HUES64 (cell line): ENCODE data around the gene ADAM30.
"Not testable (repeated sequence)": the region's sequence is repeated elsewhere in the genome, so short reads cannot be mapped to it uniquely, and the experiment has no call there.

Experiments
- H3K27ac ChIP-seq: 2 replicates; pipeline ENCODE4 v1.7.0; 2013; ENCODE audit warnings: low read depth, low read length, inconsistent platforms
- H3K27me3 ChIP-seq: 2 replicates; pipeline ENCODE4 v1.6.1; 2013; ENCODE audit warnings: mild to moderate bottlenecking, low read length; ENCODE audit not compliant: insufficient read depth
- H3K36me3 ChIP-seq: 2 replicates; pipeline ENCODE4 v1.6.1; 2013; ENCODE audit warnings: mild to moderate bottlenecking, low read length; ENCODE audit not compliant: insufficient read depth
- H3K4me1 ChIP-seq: 2 replicates; pipeline ENCODE4 v1.6.1; 2013; ENCODE audit warnings: mild to moderate bottlenecking, low read length, moderate library complexity; ENCODE audit not compliant: insufficient read depth
- H3K4me3 ChIP-seq: 2 replicates; pipeline ENCODE4 v1.5.1; 2013; ENCODE audit warnings: mild to moderate bottlenecking, low read length, moderate library complexity
- H3K9ac ChIP-seq: 2 replicates; pipeline ENCODE4 v1.6.1; 2013; ENCODE audit warnings: mild to moderate bottlenecking, low read depth, low read length
- H3K9me3 ChIP-seq: 2 replicates; pipeline ENCODE4 v1.6.1; 2013; ENCODE audit warnings: low read depth, low read length; ENCODE audit not compliant: insufficient read depth
- WGBS: fragments of 150-250, 120-280 bp; methylation state at CpG from one replicate; pipeline ENCODE4 v1.1.7; 2013; ENCODE audit warnings: missing lambda C conversion rate; 5-methylcytosine and 5-hydroxymethylcytosine counted together

The ADAM30 gene

DNA sequence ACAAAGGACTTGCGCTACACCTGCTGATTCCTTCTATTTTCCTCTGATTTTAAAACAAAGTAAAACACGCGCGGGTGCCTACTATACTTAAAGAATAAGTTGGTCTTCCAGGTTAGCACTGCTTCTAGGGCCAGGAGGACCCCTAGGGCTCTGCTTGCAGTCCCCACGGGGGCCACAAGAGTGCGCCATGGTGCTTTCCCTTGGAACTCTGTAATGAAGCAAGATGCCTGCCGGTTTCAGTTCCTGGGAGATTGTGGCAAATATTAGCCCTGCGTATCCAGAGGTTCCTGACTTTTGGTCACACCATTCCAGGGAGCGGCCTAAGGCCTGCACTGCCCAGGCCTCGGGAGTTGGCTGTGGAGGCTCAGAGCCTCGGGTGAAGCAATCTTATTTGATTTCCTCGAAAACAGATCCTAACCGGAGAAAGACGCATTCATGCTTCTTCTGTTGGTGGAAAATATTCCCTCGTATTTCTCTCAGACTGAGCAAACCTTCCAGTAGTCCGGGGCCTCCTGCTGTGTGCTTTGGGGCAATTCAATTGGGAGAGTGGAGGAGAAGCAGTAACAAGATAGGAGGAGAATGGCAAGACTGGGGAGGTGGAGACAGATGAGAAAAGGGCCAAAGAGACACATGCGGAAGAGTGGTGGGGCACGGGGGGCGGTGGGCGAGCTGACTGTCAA lies 25.3 kb downstream of the ADAM30 start:
- Histone ChIP-seq H3K4me3 (no peak overlapping the region), H3K27me3 (no peaks in the 10 kb centered on the region), H3K4me1 (no peaks in the 10 kb centered on the region), H3K9ac (no peak overlapping the region), H3K27ac (no peak overlapping the region), H3K36me3 (no peaks in the 10 kb centered on the region), H3K9me3 (no peaks in the 10 kb centered on the region)
- 58% methylated on average over 20 of the region's 20 CpGs for WGBS

DNA sequence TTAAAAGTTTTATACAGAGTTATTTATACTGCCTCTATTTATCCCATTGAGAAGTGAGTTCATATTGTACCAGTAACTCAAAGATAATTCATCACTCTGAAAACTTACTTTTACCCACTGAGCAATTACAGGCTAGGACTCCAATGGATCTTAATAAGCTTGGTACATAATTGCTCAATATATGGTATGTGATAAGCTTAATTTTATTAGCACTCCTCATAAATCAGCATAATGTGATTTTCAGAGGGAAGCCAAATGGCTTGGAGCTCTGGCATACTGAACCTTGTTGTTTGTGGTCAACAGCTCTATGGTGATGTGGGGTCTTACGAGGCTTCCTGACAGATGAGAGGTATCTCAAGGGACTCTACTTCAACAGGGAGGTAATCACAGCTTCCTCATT lies 26.3 kb downstream of the ADAM30 start:
- Histone ChIP-seq H3K27me3 (no peaks in the 10 kb centered on the region), H3K36me3 (no peaks in the 10 kb centered on the region), H3K4me3 (no peak overlapping the region)

DNA sequence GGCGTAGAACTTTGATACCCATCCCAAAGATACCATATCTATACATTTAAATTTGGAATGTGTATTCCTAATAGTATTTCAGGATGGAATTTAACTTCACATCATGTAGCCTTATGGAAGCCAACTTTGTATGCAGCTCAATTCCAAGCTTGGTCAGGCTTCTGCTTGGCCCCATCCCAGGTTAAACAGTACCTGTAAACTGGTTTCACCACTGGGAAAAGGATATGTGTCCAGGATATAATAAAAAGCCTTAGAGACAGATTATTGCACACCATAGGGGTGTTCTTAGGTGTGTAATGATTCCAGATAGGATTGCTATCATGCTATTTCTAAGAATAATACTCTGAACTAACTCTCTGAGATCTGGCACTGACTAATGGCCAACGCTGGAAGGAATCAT lies 28.1 kb downstream of the ADAM30 start:
- Histone ChIP-seq H3K9ac (no peak overlapping the region), H3K4me1 (no peaks in the 10 kb centered on the region), H3K27me3 (no peaks in the 10 kb centered on the region; the same call in 1 of the 2 replicates), H3K4me3 (no peak overlapping the region), H3K9me3 (no peaks in the 10 kb centered on the region), H3K27ac (no peak overlapping the region), H3K36me3 (no peaks in the 10 kb centered on the region)
- WGBS, result 85% methylated on average over 1 of the region's 2 CpGs

More for the DNA sequence above, 26.3 kb downstream of the ADAM30 start:
- Histone ChIP-seq H3K9me3 (no peaks in the 10 kb centered on the region), H3K4me1 (no peaks in the 10 kb centered on the region), H3K9ac (no peak overlapping the region), H3K27ac (no peak overlapping the region)
- 94% methylated on average over 1 of the region's 1 CpG for WGBS

DNA sequence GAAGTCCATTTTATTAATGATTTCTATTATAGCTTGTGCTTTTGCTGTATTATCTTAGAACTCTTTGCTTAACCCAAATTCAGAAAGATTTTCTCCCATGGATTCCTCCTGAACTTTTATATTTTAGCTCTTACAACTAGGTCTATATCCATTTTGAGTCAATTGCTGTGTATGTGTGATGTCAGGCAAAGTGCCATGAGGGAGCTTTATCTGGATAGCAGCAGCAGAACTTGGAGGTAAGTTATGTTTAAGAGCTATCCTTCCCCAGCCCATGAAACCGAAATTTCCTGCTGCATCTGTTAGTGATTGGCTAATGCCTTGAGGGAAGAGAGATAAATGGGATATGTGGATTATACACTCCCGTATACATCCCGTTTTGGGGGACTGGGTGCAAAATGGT lies 29.9 kb downstream of the ADAM30 start:
- 84% methylated on average over 3 of the region's 3 CpGs for WGBS
- no peaks in the 10 kb centered on the region for H3K36me3 ChIP-seq
- H3K4me3 ChIP-seq, result no peak overlapping the region
- no peak overlapping the region for H3K27ac ChIP-seq
- H3K9ac ChIP-seq, result no peak overlapping the region
- H3K9me3 ChIP-seq, result no peaks in the 10 kb centered on the region
- no peaks in the 10 kb centered on the region for H3K4me1 ChIP-seq
- H3K27me3 ChIP-seq, result no peaks in the 10 kb centered on the region; the same call in 1 of the 2 replicates

DNA sequence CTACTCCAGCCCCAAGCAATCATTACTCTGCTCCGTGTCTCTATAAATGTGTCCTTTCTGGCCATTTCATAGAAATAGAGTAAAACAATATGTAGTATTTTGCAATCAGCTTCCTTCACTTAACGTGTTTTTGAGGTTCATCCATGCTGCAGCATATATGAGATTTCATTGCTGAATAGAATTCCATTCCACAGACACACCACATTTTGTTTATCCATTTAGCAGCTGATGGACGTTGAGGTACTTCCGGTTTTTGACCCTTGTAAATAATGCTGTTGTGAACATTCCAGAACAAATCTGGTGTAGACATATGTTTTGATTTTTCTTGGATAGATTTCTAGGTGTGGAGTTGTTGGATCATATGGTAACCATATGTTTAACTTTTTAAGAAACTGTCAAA lies 30.7 kb downstream of the ADAM30 start:
- no peaks in the 10 kb centered on the region; the same call in 1 of the 2 replicates for H3K27me3 ChIP-seq
- no peaks in the 10 kb centered on the region for H3K9me3 ChIP-seq
- 88% methylated on average over 4 of the region's 4 CpGs for whole genome bisulfite sequencing
- no peak overlapping the region for H3K4me3 ChIP-seq
- H3K36me3 ChIP-seq, result no peaks in the 10 kb centered on the region
- H3K4me1 ChIP-seq, result no peaks in the 10 kb centered on the region
- H3K27ac ChIP-seq, result no peak overlapping the region
- H3K9ac ChIP-seq, result no peak overlapping the region

DNA sequence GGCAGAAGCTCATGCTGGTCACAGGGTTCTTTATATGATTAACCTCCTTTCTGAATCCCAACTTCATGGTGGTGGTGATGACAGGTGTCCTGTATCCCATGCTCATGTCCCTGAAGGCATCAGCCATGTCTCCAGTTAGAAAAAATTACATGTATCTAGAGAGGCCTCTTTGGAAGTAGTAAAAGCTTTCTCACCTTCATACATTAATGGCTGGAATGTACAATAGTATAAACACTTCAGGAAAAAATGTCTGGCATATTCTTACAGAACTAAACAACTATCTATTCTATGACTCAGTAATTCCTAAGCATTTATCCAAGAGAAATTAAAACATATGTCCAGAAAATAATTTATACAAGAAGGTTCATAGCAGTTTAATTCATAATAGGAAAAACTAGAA lies 34.0 kb downstream of the ADAM30 start:
- H3K4me3 ChIP-seq, result no peak overlapping the region
- H3K4me1 ChIP-seq, result no peaks in the 10 kb centered on the region
- no peaks in the 10 kb centered on the region for H3K36me3 ChIP-seq
- H3K27ac ChIP-seq, result no peak overlapping the region
- H3K9ac ChIP-seq, result no peak overlapping the region
- no peaks in the 10 kb centered on the region for H3K9me3 ChIP-seq
- H3K27me3 ChIP-seq, result no peaks in the 10 kb centered on the region; the same call in 1 of the 2 replicates

DNA sequence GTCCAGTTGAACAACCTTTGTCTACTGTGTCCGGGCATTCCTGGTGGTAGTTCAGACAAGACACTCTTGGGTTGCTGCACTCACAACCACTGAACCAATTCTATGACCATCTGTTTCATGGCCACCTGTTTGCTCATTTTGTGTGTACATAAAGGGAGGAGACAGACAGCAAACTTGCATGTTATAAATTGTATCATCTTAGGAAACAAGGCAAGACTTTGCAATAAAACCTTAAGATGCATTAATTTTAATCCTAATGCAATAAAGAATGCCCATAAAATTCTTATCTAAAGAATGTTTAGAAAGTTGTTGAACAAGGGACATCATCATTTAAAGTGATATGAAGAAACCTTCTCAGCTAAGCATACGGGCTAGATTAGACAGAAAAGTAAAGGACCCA lies 34.8 kb downstream of the ADAM30 start:
- WGBS, result 94% methylated on average over 2 of the region's 2 CpGs
- no peak overlapping the region for H3K27ac ChIP-seq
- H3K4me3 ChIP-seq, result no peak overlapping the region
- no peak overlapping the region for H3K9ac ChIP-seq
- H3K4me1 ChIP-seq, result no peaks in the 10 kb centered on the region
- H3K9me3 ChIP-seq, result no peaks in the 10 kb centered on the region
- no peaks in the 10 kb centered on the region for H3K36me3 ChIP-seq
- no peaks in the 10 kb centered on the region; the same call in 1 of the 2 replicates for H3K27me3 ChIP-seq

DNA sequence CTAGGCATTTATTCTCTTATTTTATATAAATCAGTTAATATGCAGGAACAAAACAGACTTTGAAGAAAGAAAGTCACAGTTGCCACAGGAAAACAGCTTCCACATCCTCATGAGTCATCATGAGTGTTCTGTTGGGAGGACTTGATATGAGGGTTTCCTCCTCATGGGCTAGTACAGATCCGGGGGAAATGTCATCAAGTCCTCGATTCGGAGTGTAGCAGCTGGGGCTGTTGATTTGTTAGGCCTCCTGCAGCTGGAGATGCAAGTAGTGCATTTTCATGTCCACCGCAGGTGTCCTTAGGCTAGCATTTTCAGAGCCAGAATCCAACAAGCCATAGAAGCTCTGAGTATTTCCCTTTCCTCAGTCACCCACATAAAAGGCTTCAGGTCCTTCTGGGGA lies 36.7 kb downstream of the ADAM30 start:
- Histone ChIP-seq H3K36me3 (no peaks in the 10 kb centered on the region), H3K4me3 (no peak overlapping the region), H3K9me3 (no peaks in the 10 kb centered on the region), H3K27ac (no peak overlapping the region), H3K27me3 (no peaks in the 10 kb centered on the region; the same call in 1 of the 2 replicates), H3K9ac (no peak overlapping the region), H3K4me1 (no peaks in the 10 kb centered on the region)
- 86% methylated on average over 4 of the region's 4 CpGs for WGBS

DNA sequence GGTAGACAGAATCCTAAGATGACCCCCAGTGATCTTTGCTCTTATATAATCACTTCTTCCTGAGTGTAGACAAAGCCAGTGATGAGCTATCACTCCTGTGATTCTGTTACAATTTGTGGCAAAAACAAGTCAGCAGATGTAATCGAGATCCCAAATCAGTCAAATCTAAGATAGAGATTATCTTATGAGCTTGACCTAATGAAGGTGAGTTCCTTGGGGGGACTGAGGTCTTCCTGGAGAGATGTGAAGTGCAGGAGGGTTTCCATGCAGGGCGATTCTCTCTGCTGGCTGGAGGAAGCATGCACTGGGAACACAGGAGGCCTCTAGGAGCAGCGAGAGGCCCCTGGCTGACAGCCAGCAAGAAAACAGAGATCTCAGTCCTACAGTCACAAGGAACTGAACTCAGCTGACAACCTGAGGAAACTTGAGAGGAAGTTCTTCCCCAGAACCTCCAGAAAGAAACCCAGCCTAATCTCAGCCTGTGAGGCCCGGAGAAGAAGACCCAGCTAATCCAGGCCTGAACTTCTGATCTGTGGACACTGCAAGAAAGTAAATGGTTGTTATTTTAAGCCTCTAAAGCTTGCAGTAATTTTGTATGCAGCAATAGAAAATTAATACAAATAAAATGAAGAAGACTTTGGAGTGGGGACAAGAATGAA lies 37.6 kb downstream of the ADAM30 start:
- 93% methylated on average over 3 of the region's 4 CpGs for WGBS
- not testable (repeated sequence) for H3K4me1 ChIP-seq, H3K36me3 ChIP-seq, H3K4me3 ChIP-seq, H3K9me3 ChIP-seq, H3K27me3 ChIP-seq, H3K27ac ChIP-seq, H3K9ac ChIP-seq

DNA sequence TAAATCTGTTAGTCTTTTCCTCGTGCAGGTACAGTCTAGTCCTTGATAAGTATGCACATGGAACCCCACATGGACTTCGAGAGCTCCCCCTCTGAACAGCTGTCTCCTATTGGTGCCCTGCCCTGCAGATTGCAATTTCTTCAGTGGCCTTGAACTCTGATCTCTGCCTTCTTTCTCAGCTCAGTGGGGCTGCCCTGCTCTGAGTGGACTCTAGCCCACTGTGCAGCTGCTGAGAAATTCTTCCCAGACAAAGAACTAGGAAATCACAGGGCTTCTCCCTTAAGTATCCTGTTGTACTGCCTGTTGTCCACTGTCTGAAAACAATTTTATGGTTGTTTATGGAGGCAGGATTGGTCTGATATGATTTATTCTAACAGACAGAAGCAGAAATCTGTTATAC lies 38.2 kb downstream of the ADAM30 start:
- Histone ChIP-seq H3K4me1 (no peaks in the 10 kb centered on the region), H3K9ac (no peak overlapping the region), H3K36me3 (no peaks in the 10 kb centered on the region), H3K9me3 (no peaks in the 10 kb centered on the region), H3K4me3 (no peak overlapping the region), H3K27ac (no peak overlapping the region), H3K27me3 (no peaks in the 10 kb centered on the region)
- WGBS, result 90% methylated on average over 2 of the region's 2 CpGs

DNA sequence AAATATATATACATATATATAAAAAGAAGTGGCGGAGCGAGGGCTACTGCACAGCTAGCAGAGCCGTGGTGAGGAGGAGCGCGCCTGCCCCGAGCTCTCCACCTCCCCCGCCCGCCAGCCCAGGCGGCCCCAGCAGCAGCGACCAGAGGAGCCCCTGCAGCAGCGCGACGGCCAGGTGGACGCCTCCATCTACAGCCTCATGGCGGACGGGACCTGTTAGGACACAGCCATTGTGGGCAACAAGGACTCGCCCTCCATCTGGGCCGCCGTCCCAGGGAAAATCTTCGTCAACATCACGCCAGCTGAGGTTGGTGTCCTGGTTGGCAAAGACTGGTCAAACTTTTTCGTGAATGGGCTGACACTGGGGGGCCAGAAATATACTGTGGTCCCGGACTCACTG lies 43.2 kb downstream of the ADAM30 start:
- Histone ChIP-seq H3K4me1 (no peaks in the 10 kb centered on the region), H3K27me3 (no peaks in the 10 kb centered on the region), H3K27ac (no peak overlapping the region), H3K4me3 (no peak overlapping the region), H3K36me3 (no peaks in the 10 kb centered on the region), H3K9me3 (no peaks in the 10 kb centered on the region), H3K9ac (no peak overlapping the region)
- 95% methylated on average over 23 of the region's 23 CpGs for WGBS
